SKM-1 treated with dmso at 0.1 percent for 144 hours (cell line): ENCODE measurements around the gene TTC22.
A peak's percentile ranks its signal among the peaks of the same experiment; 100 is the strongest.

Experiments used
- DNase-seq: peaks from one replicate; lab custom pipeline; 2025; ENCODE audit not compliant: unreplicated experiment; lab: John Stamatoyannopoulos, UW

TTC22 gene

DNA sequence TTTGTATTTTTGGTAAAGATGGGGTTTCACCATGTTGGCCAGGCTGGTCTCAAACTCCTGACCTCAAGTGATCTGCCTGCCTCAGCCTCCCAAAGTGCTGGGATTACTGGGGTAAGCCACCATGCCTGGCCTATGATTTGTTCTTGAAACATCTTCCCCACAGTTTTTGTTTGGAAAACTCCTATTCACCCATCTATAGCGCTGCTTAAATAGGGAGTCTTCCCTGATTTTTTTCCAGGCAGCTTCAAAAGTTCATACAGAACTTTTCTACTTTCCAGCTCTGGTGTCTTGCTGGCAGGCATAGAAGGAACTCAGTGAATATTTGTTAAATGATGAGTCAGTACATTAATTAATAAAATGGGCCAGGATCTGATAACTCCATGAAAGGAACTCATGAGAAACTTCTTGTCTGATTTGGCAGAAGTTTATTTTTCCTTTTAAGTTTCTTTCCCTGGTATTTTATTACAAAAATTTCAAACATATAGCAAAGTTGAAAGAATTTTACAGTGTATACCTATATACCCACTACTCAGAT lies 33.0 kb upstream of the TTC22 start:
- no peak for DNase-seq

DNA sequence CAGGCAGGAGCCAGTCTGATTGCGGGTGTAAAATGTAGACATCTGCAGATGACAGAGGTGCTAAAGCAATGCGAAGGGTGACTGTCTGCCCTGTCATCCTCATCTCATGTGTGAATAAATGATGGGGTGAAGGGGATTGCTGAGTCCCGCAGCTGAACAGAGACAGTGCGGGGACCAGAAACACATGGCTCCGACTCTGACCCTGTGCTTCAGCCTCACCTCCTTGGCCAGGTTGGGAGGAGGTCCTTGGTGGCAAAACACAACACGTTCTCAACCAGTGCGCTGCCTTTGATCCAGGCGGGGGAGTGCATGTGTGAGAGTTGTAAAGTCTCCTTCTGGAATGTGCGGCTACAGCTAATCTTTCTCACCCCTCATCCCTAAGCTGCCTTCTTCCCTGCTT lies 32.0 kb upstream of the TTC22 start:
- DNase-seq: no peak

GRCh38 chr1:54826226-54826816 lies 25.2 kb upstream of the TTC22 start:
- no peak for DNase-seq

DNA sequence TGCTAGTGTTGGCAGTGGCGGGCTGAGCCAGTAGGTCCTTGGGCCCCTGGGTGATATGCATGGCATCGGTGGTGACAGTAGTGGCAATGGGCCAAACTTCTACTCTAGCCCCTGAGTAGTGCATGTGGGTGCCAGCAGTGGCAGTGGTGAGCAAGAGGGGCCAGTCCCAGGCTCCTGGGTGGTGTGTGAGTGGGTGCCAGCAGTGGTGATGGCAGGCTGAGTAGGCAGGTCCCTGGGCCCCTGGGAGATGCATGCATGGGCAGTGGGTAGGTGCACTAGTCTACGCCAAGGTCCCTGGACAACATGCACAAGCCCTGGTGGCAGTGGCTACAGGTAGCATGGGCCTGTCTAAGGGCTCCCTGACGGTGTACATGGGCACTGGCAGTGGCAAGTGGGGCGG lies 24.6 kb upstream of the TTC22 start:
- DNase-seq: no peak

DNA sequence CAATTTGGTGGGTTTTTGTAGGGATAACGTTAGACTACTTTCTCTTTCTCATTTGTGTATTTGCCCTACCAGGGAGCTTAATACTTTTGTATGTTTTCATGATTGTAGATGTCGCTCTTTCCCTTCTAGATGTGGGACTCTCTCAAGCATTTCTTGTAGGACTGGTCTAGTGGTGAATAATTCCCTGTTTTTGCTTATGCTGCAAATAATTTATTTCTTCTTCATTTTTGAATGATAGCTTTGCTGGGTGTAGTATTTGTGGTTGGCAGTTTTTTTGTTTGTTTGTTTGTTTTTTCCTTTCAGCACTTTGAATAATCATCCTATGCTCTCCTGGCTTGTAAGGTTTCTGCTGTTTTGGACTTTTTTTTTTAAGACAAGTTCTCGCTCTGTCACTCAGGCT lies 22.5 kb upstream of the TTC22 start:
- DNase-seq: no peak

- DNase-seq: no peak
These were observed 18.6 kb upstream of the TTC22 start for GRCh38 chr1:54819733-54820132.

DNA sequence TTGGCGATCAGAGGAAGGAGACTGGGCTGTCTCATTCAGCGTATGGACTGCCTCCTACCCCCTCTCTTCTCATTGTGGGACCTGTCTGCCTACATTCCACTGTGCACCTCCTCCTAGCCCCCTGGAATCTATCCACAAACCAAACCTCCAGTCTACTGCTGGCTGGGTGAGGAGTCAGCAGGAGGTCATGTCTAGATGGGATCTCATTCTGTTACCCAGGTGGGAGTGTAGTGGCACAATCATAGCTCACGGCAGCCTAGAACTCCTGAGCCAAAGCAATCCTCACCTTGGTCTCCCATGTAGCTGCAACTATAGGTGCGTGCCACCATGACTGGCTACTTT lies 18.0 kb upstream of the TTC22 start:
- no peak for DNase-seq

- no peak for DNase-seq
These were observed 17.5 kb upstream of the TTC22 start for GRCh38 chr1:54818461-54819194.

GRCh38 chr1:54816951-54817350 lies 15.8 kb upstream of the TTC22 start:
- DNase-seq: no peak

- no peak for DNase-seq
These were observed 15.0 kb upstream of the TTC22 start for GRCh38 chr1:54816130-54816529.

GRCh38 chr1:54815086-54815876 lies 14.2 kb upstream of the TTC22 start:
- no peak for DNase-seq

DNA sequence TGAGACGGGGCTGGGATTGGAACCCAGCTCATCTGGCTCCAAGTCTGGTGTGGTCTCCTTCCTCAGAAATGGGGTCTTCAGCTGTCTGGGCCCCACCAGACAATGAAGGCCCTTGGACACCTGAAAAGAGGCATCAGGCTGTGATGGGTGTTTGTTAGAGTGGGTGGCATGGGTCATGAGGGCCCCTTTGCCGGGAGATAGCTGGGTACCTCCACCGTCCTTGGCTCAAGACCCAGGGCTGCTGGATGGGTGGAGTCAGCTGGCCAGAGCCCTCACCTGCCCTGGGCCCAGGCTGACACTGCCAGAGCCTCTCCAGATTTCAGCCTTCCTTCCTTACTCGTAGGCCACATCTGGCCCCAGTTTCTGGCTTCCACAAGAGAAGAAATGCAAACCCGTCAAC lies 13.4 kb upstream of the TTC22 start:
- DNase-seq: no peak

GRCh38 chr1:54814126-54814498 lies 13.0 kb upstream of the TTC22 start:
- no peak for DNase-seq

DNA sequence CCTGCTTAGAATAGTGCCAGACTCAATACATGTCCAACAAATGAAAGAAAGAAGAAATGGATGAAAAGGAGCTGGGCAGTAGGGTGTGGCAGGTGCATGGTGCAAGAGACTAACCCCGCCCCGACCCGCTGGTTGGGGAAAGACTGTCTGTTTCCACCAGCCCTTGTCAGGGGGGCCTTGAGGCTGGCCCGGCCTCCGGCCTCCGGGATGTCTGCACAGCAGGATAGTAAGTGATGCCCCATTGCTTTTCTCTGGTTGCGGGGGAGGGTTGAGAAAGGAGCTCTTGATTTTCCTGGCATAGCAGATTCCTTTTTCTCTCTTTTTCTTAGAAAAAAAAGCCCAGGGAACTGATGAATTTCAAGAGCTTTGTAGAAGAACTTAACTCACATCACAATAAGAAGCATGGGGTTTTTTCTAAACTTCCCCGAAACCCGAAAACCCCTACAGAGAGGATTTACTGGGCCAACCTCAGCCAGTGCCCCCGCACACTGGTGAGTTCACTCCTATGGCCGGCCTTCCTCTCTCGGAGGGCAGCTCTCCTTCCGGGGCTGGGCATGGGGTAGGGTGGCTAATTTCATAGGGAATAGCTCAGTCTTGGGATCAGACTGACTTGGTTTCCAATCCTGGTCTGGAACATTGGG lies 12.5 kb upstream of the TTC22 start:
- no peak for DNase-seq

DNA sequence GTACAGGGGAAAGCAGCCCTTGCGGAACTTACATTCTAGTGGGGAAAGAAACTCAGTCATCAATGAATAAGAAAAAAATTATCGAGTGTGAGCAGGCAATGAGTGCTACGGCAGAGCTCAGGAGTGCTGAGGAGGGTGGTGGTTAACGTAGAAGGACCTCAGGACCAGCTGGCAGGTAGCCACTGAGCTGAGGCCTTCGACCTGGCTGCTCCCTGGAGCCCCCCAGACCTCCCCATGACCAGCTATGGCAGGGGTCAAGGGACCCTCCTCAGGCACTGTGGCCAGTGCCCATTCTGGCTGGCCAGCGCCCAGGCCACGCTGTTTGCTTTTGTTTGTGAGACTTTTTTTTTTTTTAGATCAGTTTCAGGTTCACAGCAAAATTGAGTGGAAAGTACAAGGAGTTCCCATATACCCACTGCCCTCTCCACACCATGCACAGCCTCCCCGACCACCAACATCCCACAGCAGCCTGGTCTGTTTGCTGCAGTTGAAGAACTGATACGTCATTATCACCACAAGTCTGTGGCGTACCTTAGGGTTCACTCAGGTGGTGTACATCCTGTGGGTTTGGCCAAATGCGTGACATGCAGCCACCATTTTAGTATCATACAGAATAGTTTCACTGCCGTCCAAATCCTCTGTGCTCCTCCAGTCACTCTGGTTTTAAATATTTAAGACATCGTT lies 11.8 kb upstream of the TTC22 start:
- no peak for DNase-seq

DNA sequence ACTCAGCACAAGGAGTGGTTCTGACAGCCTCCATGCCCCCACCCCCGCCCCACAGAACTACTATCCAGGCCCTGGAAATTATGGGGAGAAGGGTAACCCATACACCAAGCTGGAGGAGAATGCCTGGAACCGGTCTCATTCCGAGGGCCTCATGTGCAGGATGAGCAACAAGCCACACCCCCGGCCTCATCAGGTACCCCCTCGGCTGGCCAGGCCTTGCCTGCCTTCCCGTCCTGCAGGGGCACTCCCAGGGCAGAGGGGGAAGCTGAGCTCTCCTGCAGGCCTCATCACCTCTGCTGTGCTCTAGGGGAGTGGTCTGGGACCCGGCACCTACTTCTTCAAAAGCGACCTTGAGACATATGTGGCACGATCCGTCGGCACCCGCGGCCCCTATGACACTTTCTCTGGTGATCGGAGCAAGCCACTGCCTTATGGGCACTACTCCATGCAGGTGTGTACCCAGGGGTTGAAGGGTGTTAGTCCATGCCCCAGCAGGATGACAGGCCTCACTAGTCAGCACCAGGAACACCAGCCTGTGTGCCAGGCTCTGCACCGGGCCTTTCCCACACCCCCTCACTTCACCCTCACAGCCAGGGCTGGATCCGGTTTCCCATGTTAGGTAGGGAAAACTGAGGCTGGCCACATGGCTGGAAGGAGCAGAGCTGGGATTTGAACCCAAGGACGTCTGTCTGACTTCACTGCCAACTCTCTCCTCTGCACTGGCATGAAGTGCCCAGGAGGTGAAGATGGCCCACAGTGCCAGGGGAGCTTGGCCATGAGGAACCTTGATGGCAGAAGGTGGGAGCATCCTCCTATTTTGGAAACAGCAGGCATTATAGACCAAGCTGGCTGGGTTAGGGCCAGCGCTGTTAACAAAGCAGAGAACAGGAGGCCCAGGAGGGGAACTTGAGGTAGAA lies 10.9 kb upstream of the TTC22 start:
- DNase-seq: no peak

DNA sequence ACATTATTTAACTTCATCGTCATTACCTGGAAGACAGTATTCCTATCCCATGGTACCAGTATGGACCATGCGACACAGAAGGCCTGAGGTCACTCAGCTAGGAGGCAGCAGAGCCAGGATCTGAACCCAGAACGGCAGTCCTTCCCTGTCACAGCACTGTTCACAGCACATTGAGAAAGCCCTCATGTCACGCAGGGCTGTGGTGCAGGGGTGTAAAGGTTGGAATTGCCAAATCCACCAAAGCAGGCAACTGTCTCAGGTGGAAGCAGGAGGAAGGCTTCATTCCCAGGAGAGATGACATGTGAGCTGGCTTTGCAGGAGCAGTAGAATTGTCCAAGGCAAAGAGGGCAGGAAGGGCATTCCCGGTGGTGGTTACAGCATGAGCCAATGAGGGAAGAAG lies 9.9 kb upstream of the TTC22 start:
- no peak for DNase-seq

DNA sequence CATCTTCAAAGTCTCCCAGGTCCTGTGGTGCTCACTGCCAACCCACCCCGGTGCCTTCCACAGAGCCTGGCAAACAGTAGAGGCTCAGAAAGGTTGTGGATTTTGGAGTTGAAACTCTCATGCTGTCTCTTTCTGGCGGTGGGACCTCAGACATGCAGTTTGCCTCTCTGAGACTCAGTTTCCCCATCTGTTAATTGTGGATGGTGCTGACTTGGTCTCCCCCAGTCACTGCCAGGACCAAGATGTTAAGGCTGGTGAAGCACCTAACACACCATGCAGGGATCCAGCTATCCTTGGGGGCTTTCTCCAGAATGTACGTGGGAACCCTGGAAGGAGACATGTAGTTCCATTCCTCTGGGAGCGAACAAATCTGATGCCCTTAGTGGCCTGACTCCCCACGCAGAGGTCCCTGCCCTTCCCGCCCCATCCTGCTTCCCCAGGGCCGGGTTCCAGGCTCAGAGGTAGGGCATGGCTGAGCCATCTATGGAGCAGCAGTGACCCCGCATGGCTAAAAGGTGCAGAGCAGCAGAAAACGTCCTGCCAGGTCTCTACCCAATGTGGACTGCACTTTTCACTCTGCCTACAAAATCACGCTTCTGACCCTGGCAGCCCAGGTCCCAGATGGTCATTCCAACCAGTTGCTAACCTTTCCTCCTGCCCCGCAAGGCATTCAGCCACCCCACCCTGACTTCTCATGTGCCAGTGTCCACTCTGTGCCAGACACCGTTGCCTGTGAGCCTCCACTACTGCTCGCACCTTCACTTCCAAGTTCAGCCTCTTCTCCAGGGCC lies 9.2 kb upstream of the TTC22 start:
- peak; percentile 53 for DNase-seq

- DNase-seq: no peak
These were observed 8.5 kb upstream of the TTC22 start for GRCh38 chr1:54809496-54810074.
